Caco-2 (cell line): Measurements from ENCODE around the gene C1orf146. TPM values are rescaled to one million over a fixed set of nuclear protein-coding genes. Genes with fewer than 3 reads are reported as not detected.
"Not testable (repeated sequence)": the region's sequence is repeated elsewhere in the genome, so short reads cannot be mapped to it uniquely, and the experiment has no call there.

Source experiments
- BruUV-seq: library from RNA; stranded (reverse); fragments of 400-500 nt; replicated peaks from 2 replicates; lab custom pipeline; 2021; lab: Mats Ljungman, UMichigan
- CTCF ChIA-PET: fragments of 300-600 bp; sonication (Branson Sonifier 250); formaldehyde crosslinking; loops from one replicate; lab custom pipeline; 2022; ENCODE audit warnings: antibody characterized with exemption; lab: Charles Lee
- POLR2A ChIA-PET: fragments of 300-600 bp; sonication (Branson Sonifier 250); formaldehyde crosslinking; loops from one replicate; lab custom pipeline; 2022; ENCODE audit warnings: antibody characterized with exemption; lab: Charles Lee
- DNase-seq, 2 experiments: peaks; one replicate each; pipeline versions ENCODE4 v3.0.0 to v3.0.0-alpha.2; 2020 to 2022
- H3K27me3 ChIP-seq: replicated peaks from 2 replicates; pipeline ENCODE4 v1.6.0; 2011; ENCODE audit warnings: low read length; ENCODE audit not compliant: control insufficient read depth, insufficient read depth
- H3K36me3 ChIP-seq: 2 replicates; pipeline ENCODE4 v1.5.1; 2011; ENCODE audit warnings: low read length; ENCODE audit not compliant: control insufficient read depth, insufficient read depth
- H3K4me1 ChIP-seq: fragments of 250-450 bp; sonication (Bioruptor Pico); 2 replicates; pipeline ENCODE4 v1.5.1; 2020; ENCODE audit warnings: mild to moderate bottlenecking
- H3K4me3 ChIP-seq: 2 replicates; pipeline ENCODE4 v1.5.1; 2011; ENCODE audit warnings: low read depth, mild to moderate bottlenecking, control low read depth, low read length
- H3K9me3 ChIP-seq: fragments of 250-450 bp; sonication (Bioruptor Pico); 2 replicates; pipeline ENCODE4 v1.5.1; 2020; ENCODE audit warnings: mild to moderate bottlenecking, moderate library complexity
- H3K27ac Mint-ChIP-seq: one replicate; pipeline ENCODE4 v1.8.0; 2022; ENCODE audit warnings: mixed read lengths; ENCODE audit not compliant: unreplicated experiment
- H3K27me3 Mint-ChIP-seq: one replicate; pipeline ENCODE4 v1.8.0; 2022; ENCODE audit warnings: mixed read lengths; ENCODE audit not compliant: insufficient read depth, unreplicated experiment
- H3K36me3 Mint-ChIP-seq: one replicate; pipeline ENCODE4 v1.8.0; 2022; ENCODE audit warnings: mild to moderate bottlenecking, mixed read lengths; ENCODE audit not compliant: insufficient read depth, unreplicated experiment
- H3K4me1 Mint-ChIP-seq: one replicate; pipeline ENCODE4 v1.8.0; 2022; ENCODE audit warnings: low read depth, mixed read lengths; ENCODE audit not compliant: unreplicated experiment
- H3K4me3 Mint-ChIP-seq: one replicate; pipeline ENCODE4 v1.8.0; 2022; ENCODE audit warnings: mild to moderate bottlenecking, moderate library complexity, mixed read lengths; ENCODE audit not compliant: unreplicated experiment
- H3K9me3 Mint-ChIP-seq: one replicate; pipeline ENCODE4 v1.8.0; 2022; ENCODE audit warnings: mixed read lengths; ENCODE audit not compliant: unreplicated experiment
- intact Hi-C: fragments of 100-400 bp; cut with micrococcal nuclease; formaldehyde crosslinking; loops from one replicate; pipeline ENCODE4 v1.10.0; 2022; ENCODE audit not compliant: unreplicated experiment
- total RNA-seq: library from RNA; stranded (reverse); gene quantifications from 2 replicates; pipeline ENCODE4 v1.2.3, GENCODE V29; 2022
- TF ChIP-seq, protein P1 (sequence below), 2 experiments: fragments of 200-600 bp in 1 of 2; IDR thresholded peaks; 1 replicate in 1 of 2; 2 replicates in 1 of 2; pipeline versions ENCODE4 v1.5.1 to v1.8.0; 2011 to 2022; ENCODE audit warnings: antibody characterized with exemption in 1 of 2, control low read depth in 1 of 2, inconsistent platforms in 1 of 2, low read depth in 1 of 2, low read length in 1 of 2, mild to moderate bottlenecking in 1 of 2, moderate library complexity in 1 of 2; ENCODE audit not compliant: insufficient read depth in 1 of 2, severe bottlenecking in 1 of 2, unreplicated experiment in 1 of 2

The C1orf146 gene
- total RNA-seq, 1 experiment from 2014 or later, result not detected

DNA sequence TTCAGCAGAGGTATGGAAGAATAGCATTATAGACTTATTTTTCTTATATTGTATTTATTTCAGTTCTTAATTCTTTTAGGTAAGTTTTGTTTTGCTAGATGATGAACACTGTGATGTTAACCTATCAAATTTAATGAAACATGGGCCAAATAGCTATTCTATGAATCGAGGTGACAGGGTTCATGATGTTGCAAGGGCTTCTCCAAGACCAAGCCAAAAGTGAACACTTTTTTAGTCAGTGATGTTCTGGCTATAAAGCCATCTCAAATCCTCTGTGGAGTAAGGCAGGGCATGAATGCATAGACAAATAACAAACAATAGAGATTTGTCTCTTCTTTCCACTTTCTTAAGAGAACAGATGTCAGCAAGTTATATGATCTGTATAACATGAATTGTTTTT lies 26.7 kb downstream of the C1orf146 start:
- no peaks in the 10 kb centered on the region for H3K27me3 ChIP-seq
- H3K27me3 Mint-ChIP-seq, result no peaks in the 10 kb centered on the region
- BruUV-seq, result no TSS peak
- DNase-seq, result no peak
- H3K27ac Mint-ChIP-seq, result no peak overlapping the region
- H3K4me3 Mint-ChIP-seq, result no peak overlapping the region
- CTCF ChIA-PET, result no interaction called here
- H3K4me1 ChIP-seq, result peaks cover 4% of the 10 kb centered on the region; the same call in 1 of the 2 replicates
- intact Hi-C loops, result no loop called here
- no peaks in the 10 kb centered on the region for H3K36me3 ChIP-seq
- H3K9me3 ChIP-seq, result no peaks in the 10 kb centered on the region
- POLR2A ChIA-PET, result no interaction called here
- TF ChIP-seq, protein P1, sequence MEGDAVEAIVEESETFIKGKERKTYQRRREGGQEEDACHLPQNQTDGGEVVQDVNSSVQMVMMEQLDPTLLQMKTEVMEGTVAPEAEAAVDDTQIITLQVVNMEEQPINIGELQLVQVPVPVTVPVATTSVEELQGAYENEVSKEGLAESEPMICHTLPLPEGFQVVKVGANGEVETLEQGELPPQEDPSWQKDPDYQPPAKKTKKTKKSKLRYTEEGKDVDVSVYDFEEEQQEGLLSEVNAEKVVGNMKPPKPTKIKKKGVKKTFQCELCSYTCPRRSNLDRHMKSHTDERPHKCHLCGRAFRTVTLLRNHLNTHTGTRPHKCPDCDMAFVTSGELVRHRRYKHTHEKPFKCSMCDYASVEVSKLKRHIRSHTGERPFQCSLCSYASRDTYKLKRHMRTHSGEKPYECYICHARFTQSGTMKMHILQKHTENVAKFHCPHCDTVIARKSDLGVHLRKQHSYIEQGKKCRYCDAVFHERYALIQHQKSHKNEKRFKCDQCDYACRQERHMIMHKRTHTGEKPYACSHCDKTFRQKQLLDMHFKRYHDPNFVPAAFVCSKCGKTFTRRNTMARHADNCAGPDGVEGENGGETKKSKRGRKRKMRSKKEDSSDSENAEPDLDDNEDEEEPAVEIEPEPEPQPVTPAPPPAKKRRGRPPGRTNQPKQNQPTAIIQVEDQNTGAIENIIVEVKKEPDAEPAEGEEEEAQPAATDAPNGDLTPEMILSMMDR (IDR thresholded peaks at IDR 0.05; ENCODE audit: insufficient read depth in 1 of 2, low read depth in 1 of 2, low read length in 1 of 2, severe bottlenecking in 1 of 2, unreplicated experiment in 1 of 2), result no peak
- H3K9me3 Mint-ChIP-seq, result no peaks in the 10 kb centered on the region
- H3K4me1 Mint-ChIP-seq, result peaks cover under 1% of the 10 kb centered on the region
- no peaks in the 10 kb centered on the region for H3K36me3 Mint-ChIP-seq
- H3K4me3 ChIP-seq, result no peak overlapping the region

DNA sequence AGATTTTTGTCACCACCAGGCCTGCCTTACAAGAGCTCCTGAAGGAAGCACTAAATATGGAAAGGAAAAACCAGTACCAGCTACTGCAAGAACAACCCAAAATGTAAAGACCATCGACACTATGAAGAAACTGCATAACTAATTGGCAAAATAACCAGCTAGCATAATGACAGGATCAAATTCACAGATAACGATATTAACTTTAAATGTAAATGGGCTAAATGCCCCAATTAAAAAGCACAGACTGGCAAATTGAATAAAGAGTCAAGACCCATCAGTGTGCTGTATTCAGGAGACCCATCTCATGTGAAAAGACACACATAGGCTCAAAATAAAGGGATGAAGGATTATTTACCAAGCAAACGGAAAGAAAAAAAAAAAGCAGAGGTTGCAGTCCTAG lies 37.0 kb downstream of the C1orf146 start:
- H3K27ac Mint-ChIP-seq, H3K4me1 ChIP-seq, H3K4me1 Mint-ChIP-seq, intact Hi-C loops, H3K36me3 ChIP-seq, BruUV-seq, DNase-seq, POLR2A ChIA-PET, H3K27me3 ChIP-seq, H3K4me3 Mint-ChIP-seq, CTCF ChIA-PET, H3K27me3 Mint-ChIP-seq, H3K4me3 ChIP-seq, H3K9me3 ChIP-seq: not testable (repeated sequence)
- Mint-ChIP-seq H3K9me3 (peaks cover 11% of the 10 kb centered on the region), H3K36me3 (peaks cover 22% of the 10 kb centered on the region)

DNA sequence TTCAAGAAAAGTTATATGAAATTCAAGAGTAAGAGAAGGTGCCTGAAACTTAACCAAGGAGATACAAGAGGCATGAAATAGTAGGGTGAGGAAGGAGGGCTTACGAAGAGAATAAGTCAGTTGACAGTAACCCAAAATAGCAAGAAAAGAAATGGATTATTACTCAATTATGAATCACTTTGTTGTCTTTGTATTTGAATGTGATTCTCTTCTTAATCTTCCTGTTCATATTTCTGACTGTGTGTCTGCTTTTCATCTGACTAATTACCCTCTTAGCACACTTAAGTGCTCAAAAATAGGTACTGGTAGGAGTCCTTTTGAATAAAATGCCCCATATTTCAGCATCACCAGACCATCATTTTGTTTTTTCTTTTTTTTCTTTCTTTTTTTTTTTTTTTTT lies 41.6 kb downstream of the C1orf146 start:
- POLR2A ChIA-PET, result no interaction called here
- peaks cover 11% of the 10 kb centered on the region for H3K36me3 Mint-ChIP-seq
- H3K27me3 Mint-ChIP-seq, result no peaks in the 10 kb centered on the region

More for the DNA sequence above, 41.6 kb downstream of the C1orf146 start:
- Mint-ChIP-seq H3K27ac (no peak overlapping the region), H3K9me3 (peaks cover 11% of the 10 kb centered on the region), H3K4me1 (no peaks in the 10 kb centered on the region), H3K4me3 (no peak overlapping the region)
- Histone ChIP-seq H3K36me3 (no peaks in the 10 kb centered on the region), H3K4me1 (no peaks in the 10 kb centered on the region), H3K27me3 (no peaks in the 10 kb centered on the region), H3K9me3 (no peaks in the 10 kb centered on the region), H3K4me3 (no peak overlapping the region)
- BruUV-seq, result no TSS peak
- CTCF ChIA-PET, result no interaction called here
- intact Hi-C loops, result no loop called here
- TF ChIP-seq, protein P1 (IDR thresholded peaks at IDR 0.05; ENCODE audit: insufficient read depth in 1 of 2, low read depth in 1 of 2, low read length in 1 of 2, severe bottlenecking in 1 of 2, unreplicated experiment in 1 of 2), result no peak
- no peak for DNase-seq
